Measurements from ENCODE around the gene GPD1.

GPD1 gene

GRCh38 chr12:50107416-50108268 is 3.8 kb downstream of the GPD1 start:
- DNase-seq (ENCODE audit: low read depth in 1 of 2, low spot score in 1 of 2): no peak
- in situ Hi-C loops (cut with HindIII; ENCODE audit: low pct_unique_long_range_greater_than_20kb, low sequenced_read_pairs): no loop called here
- no peak for TF ChIP-seq JUND (IDR thresholded peaks at IDR 0.05; ENCODE audit: low read depth)

- in situ Hi-C loops (cut with HindIII; ENCODE audit: low pct_unique_long_range_greater_than_20kb, low sequenced_read_pairs): no loop called here
- no peak for DNase-seq (ENCODE audit: low read depth in 1 of 2, low spot score in 1 of 2)
- TF ChIP-seq JUND (IDR thresholded peaks at IDR 0.05; ENCODE audit: low read depth): no peak
These were observed 5.5 kb downstream of the GPD1 start for GRCh38 chr12:50109319-50109718.

GRCh38 chr12:50110127-50110761 is 6.4 kb downstream of the GPD1 start:
- in situ Hi-C loops (cut with HindIII; ENCODE audit: low pct_unique_long_range_greater_than_20kb, low sequenced_read_pairs): no loop called here
- no peak for TF ChIP-seq JUND (IDR thresholded peaks at IDR 0.05; ENCODE audit: low read depth)
- peak; percentile 16 to 76 for DNase-seq (ENCODE audit: low read depth in 1 of 2, low spot score in 1 of 2)

- no peak for TF ChIP-seq JUND (IDR thresholded peaks at IDR 0.05; ENCODE audit: low read depth)
- peak; percentile 73 to 97 for DNase-seq (ENCODE audit: low read depth in 1 of 2, low spot score in 1 of 2)
- in situ Hi-C loops (cut with HindIII; ENCODE audit: low pct_unique_long_range_greater_than_20kb, low sequenced_read_pairs): no loop called here
These were observed 7.0 kb downstream of the GPD1 start for GRCh38 chr12:50110762-50111351.

GRCh38 chr12:50111395-50111692 is 7.5 kb downstream of the GPD1 start:
- no peak for TF ChIP-seq JUND (IDR thresholded peaks at IDR 0.05; ENCODE audit: low read depth)
- in situ Hi-C loops (cut with HindIII; ENCODE audit: low pct_unique_long_range_greater_than_20kb, low sequenced_read_pairs): no loop called here
- no peak for DNase-seq (ENCODE audit: low read depth in 1 of 2, low spot score in 1 of 2)

- DNase-seq (ENCODE audit: low read depth in 1 of 2, low spot score in 1 of 2): peak; percentile 97 to 100
- in situ Hi-C loops (cut with HindIII; ENCODE audit: low pct_unique_long_range_greater_than_20kb, low sequenced_read_pairs): no loop called here
- TF ChIP-seq JUND (IDR thresholded peaks at IDR 0.05; ENCODE audit: low read depth): no peak
These were observed 8.1 kb downstream of the GPD1 start, which contains the start of gene COX14 for GRCh38 chr12:50111693-50112455. COX14 (plus strand) TSS chr12:50112236; CDS start chr12:50120044, 7,808 bp downstream.

GRCh38 chr12:50112456-50113218 is 8.8 kb downstream of the GPD1 start:
- no peak for TF ChIP-seq JUND (IDR thresholded peaks at IDR 0.05; ENCODE audit: low read depth)
- in situ Hi-C loops (cut with HindIII; ENCODE audit: low pct_unique_long_range_greater_than_20kb, low sequenced_read_pairs): no loop called here
- no peak for DNase-seq (ENCODE audit: low read depth in 1 of 2, low spot score in 1 of 2)

GRCh38 chr12:50117057-50117622 is 13.3 kb downstream of the GPD1 start:
- DNase-seq (ENCODE audit: low read depth in 1 of 2, low spot score in 1 of 2): no peak
- no peak for TF ChIP-seq JUND (IDR thresholded peaks at IDR 0.05; ENCODE audit: low read depth)
- in situ Hi-C loops (cut with HindIII; ENCODE audit: low pct_unique_long_range_greater_than_20kb, low sequenced_read_pairs): no loop called here

- DNase-seq (ENCODE audit: low read depth in 1 of 2, low spot score in 1 of 2): no peak
- in situ Hi-C loops (cut with HindIII; ENCODE audit: low pct_unique_long_range_greater_than_20kb, low sequenced_read_pairs): no loop called here
- no peak for TF ChIP-seq JUND (IDR thresholded peaks at IDR 0.05; ENCODE audit: low read depth)
These were observed 15.6 kb downstream of the GPD1 start for GRCh38 chr12:50119387-50119786.

- DNase-seq (ENCODE audit: low read depth in 1 of 2, low spot score in 1 of 2): no peak
- no peak for TF ChIP-seq JUND (IDR thresholded peaks at IDR 0.05; ENCODE audit: low read depth)
- in situ Hi-C loops (cut with HindIII; ENCODE audit: low pct_unique_long_range_greater_than_20kb, low sequenced_read_pairs): no loop called here
These were observed 16.7 kb downstream of the GPD1 start for GRCh38 chr12:50120521-50120920.

GRCh38 chr12:50120953-50121352 is 17.1 kb downstream of the GPD1 start:
- DNase-seq (ENCODE audit: low read depth in 1 of 2, low spot score in 1 of 2): no peak
- no peak for TF ChIP-seq JUND (IDR thresholded peaks at IDR 0.05; ENCODE audit: low read depth)
- in situ Hi-C loops (cut with HindIII; ENCODE audit: low pct_unique_long_range_greater_than_20kb, low sequenced_read_pairs): no loop called here

- TF ChIP-seq JUND (IDR thresholded peaks at IDR 0.05; ENCODE audit: low read depth): no peak
- no peak for DNase-seq (ENCODE audit: low read depth in 1 of 2, low spot score in 1 of 2)
- in situ Hi-C loops (cut with HindIII; ENCODE audit: low pct_unique_long_range_greater_than_20kb, low sequenced_read_pairs): no loop called here
These were observed 17.8 kb downstream of the GPD1 start for GRCh38 chr12:50121641-50122040.
